ENCODE measurements around the gene SPECC1L.

- TF ChIP-seq POLR2A (IDR thresholded peaks at IDR 0.05) (no peak), CTCF (IDR thresholded peaks at IDR 0.05) (no peak)
Observed at GRCh38 chr22:24353121-24353520, 82.5 kb downstream of the SPECC1L start.

Measured in upper lobe of left lung (tissue), 4 donors.